SHP77 treated with DMSO at 0.1 percent for 48 hours (cell line): ENCODE data around the gene SEC63.
"Not testable (repeated sequence)": the region's sequence is repeated elsewhere in the genome, so short reads cannot be mapped to it uniquely, and the experiment has no call there.

Experiments used
- DNase-seq: peaks from one replicate; lab custom pipeline; 2025; lab: John Stamatoyannopoulos, UW

The SEC63 gene, protein sequence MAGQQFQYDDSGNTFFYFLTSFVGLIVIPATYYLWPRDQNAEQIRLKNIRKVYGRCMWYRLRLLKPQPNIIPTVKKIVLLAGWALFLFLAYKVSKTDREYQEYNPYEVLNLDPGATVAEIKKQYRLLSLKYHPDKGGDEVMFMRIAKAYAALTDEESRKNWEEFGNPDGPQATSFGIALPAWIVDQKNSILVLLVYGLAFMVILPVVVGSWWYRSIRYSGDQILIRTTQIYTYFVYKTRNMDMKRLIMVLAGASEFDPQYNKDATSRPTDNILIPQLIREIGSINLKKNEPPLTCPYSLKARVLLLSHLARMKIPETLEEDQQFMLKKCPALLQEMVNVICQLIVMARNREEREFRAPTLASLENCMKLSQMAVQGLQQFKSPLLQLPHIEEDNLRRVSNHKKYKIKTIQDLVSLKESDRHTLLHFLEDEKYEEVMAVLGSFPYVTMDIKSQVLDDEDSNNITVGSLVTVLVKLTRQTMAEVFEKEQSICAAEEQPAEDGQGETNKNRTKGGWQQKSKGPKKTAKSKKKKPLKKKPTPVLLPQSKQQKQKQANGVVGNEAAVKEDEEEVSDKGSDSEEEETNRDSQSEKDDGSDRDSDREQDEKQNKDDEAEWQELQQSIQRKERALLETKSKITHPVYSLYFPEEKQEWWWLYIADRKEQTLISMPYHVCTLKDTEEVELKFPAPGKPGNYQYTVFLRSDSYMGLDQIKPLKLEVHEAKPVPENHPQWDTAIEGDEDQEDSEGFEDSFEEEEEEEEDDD

GRCh38 chr6:107957909-107958688 lies at the start of gene SEC63:
TSS of gene SEC63 (minus strand) at chr6:107958208. CDS start at chr6:107958009, 199 bp downstream.
- DNase-seq: peak; percentile 87

DNA sequence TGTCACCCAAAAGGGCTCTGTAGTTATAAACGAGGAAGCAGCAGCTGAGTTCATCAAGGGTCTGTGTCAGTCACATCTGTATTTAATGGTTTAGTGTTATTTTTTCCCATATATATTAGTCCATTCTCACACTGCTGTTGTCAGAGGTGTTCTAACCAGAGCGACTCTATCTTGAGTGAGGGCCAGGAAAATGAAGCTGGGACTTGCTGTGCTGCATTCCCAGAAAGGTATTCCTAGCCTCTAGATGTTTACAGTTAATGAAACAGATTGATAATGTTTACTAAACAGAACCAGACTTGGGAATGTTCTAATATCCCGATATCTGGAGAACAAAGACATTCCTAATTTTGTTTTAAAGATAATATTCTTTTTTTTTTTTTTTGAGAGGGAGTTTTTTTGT lies 48.0 kb upstream of the SEC63 start:
- DNase-seq: no peak

DNA sequence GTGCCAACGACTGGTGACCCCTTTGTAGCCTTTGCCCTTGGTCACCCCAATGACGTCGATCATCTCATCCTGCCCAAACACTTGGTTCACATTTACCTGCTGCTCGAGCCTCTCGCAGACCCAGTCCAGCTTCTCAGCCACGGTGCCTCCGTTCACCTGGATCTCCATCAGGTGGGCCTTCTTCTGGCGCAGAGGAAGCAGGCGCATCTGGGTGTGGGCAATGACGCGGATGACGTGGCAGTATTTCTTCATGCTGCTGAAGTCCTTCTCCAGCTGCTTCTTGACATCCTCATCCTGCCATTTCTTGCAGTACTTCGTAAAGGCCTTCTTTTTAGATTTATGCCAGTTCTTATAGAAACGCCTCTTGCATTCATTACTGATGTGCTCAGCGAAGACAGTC lies 46.9 kb upstream of the SEC63 start:
- DNase-seq: no peak

DNA sequence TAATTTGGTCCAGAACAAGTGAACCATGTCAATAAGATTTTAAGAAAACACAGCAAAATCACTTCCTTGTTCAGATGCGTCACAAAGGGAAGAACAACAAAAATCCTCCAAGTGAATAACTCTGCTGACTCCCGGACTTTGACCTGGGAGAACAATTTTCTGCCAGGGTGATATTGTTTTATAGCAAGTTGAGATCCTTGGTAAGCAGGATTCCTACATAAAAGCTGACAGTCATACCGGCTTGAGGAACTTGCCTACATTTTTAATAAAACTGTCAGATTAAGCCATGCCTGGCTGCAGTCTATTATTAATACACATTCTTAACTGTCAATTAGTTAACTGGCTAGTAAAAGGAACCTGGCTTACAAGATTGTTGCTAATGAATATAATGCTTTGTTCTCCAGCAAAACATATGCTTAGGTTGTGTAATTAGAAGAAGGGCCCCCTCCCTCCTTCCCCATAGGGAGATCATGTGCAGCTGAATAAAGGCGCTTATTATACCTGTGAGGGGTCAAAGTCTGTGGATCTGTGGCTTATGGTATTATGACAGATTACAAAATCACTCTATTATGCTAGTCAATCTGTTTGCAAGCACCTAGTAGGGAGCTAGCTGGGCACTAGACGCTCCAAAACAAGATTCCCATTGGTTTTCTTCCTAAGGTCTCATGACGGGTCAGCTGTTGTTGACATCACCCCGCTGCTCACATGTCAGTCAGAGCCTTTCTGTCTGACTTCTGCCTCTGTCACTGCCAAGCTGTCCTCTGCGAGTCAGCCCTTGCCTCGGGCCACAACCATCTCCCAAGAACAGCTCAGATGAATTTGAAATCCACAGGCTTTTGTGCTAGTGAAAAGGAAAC lies 44.6 kb upstream of the SEC63 start:
- DNase-seq: no peak

DNA sequence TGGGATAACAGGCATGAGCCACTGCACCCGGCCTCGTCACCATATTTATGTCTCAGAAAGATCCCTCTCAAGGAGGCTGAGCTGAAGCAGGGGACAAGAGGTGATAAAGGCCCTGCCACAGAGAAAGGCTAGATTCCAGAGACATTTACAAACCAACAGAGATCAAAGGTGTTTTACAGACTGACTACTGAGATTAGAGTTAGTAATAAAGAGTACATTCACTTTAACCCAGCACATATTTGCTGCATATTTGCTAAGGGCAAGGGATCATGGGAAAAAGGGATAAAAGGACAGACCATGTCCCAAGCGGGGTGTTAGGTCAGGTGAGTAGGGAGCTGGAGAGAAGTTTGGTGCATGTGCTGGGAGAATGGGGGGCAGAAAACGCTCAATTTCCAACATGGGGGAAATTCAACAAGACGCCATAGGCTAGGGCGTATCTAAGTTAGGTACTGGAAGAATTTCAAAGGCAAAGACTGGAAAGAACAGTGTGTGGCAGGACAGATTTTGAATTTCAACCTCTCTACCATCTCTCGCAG lies 43.8 kb upstream of the SEC63 start:
- no peak for DNase-seq

- DNase-seq: not testable (repeated sequence)
Measured at GRCh38 chr6:108000259-108000658, 42.3 kb upstream of the SEC63 start.

- DNase-seq: no peak
Measured at GRCh38 chr6:107999341-107999740, 41.3 kb upstream of the SEC63 start.

GRCh38 chr6:107991772-107992550 lies 34.0 kb upstream of the SEC63 start:
- DNase-seq: no peak

- no peak for DNase-seq
Measured at GRCh38 chr6:107991061-107991460, 33.1 kb upstream of the SEC63 start.

GRCh38 chr6:107990587-107990986 lies 32.6 kb upstream of the SEC63 start:
- DNase-seq: not testable (repeated sequence)

DNA sequence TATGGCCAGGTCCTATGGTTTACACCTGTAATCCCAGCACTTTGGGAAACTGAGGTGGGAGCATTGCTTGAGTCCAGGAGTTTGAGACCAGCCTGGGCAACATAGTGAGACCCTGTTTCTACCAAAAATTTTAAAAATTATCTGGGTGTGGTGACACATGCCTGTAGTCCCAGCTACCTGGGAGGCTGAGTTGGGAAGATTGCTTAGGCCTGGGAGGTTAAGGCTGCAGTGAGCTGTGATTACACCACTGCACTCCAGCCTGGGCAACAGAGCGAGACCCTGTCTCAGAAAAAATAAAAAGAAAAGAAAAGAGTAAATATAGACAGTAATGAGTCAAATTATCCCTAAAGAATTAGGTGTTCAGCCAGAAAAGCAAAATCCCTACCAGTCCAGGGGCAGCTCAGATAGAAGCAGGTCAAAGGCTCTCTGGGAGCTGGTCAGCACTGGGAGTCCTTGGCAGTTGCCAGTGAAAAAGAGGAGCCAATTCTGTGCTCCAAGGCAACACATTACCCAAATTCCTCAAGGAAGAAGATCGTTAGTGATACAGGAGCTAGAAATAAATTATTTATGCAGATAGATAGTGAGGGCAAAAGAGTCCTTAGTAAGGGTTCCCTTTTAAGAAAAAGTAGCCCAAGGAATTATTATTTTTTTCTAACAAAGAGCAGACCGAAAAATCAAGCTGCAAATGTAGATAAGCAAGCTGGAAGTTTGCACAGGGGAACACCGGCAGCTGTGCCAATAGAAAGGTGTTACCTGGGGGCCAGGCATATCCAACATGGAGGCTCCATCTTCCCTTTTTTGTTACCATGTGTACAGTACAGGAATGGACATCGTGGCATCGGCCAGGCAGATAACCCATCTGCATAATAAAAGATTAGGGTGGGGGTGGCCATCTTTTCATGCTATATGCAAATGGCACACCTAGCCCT lies 31.4 kb upstream of the SEC63 start:
- no peak for DNase-seq

DNA sequence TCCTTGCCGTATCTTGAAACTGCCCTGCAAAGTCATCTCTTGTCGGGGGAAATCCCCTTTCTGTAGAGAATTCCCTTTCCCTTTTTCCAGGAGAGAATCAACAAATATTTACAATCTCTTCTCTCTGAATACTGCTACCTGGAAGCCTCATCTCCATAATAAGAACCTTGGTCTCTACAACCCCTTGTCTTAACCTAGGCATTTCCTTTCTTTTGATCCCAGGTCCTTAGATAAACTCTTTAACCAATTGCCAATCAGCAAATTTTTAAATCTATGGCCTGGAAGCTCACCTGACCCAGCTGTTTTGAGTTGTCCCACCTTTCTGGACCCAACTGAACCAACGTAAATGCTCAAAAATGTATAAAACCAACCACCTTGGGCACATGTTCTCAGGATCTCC lies 30.6 kb upstream of the SEC63 start:
- DNase-seq: no peak

- no peak for DNase-seq
Measured at GRCh38 chr6:107987805-107988204, 29.8 kb upstream of the SEC63 start.

GRCh38 chr6:107985701-107986100 lies 27.7 kb upstream of the SEC63 start:
- no peak for DNase-seq

- DNase-seq: no peak
Measured at GRCh38 chr6:107983811-107984210, 25.8 kb upstream of the SEC63 start.

GRCh38 chr6:107982486-107982885 lies 24.5 kb upstream of the SEC63 start:
- DNase-seq: no peak

DNA sequence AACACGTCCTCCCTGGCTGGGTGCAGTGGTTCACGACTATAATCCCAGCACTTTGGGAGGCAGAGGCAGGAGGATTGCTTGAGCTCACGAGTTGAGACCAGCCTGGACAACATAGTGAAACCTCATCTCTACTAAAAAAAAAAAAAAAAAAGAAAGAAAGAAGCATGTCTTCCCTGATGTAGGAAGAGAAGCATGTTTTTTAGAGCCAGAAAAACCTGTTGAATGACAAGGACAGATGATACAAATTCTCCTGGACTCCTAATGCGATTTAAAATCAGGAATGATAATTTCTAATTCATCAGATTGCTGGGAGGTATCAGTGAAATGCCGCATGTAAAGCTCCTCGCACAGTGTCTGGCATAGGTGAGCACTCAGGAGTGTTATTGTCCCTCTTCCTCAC lies 23.7 kb upstream of the SEC63 start:
- DNase-seq: no peak

GRCh38 chr6:107977283-107977682 lies 19.3 kb upstream of the SEC63 start:
- peak; percentile 33 for DNase-seq

DNA sequence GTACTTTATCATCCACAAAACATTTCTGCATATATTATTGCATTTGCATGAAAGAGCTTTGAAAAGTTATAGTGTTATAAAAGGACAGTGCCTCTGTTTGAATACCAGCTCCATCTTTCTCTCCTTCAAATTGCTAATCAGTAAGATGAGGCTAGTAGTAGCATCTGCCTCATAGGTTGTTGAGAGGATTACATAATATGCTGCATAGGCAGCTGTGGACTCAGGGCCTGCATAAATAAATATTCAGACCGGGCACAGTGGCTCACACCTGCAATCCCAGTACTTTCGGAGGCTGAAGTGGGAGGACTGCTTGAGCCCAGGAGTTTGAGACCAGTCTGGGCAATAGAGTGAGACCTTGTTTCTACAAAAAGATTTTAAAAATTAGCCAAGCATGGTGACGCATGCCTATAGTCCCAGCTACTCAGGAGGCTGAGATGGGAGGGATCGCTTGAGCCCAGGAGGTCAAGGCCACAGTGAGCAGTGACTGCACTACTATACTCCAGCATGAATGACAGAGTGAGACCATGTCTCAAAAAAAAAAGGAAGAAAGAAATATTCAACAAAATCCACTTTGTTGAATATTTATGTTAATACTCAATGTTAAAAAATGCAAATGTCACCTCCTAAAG lies 18.3 kb upstream of the SEC63 start:
- DNase-seq: peak; percentile 55
